ENCODE measurements around the gene ACVR1B.

Gene ACVR1B

GRCh38 chr12:51960890-51961289 lies 9.4 kb downstream of the ACVR1B start:
- no peak for FAIRE-seq

GRCh38 chr12:51961834-51962233 lies 10.3 kb downstream of the ACVR1B start:
- DNase-seq (ENCODE audit: insufficient read length, low spot score) = no peak
- no peak for FAIRE-seq
- TF ChIP-seq POLR2A (IDR thresholded peaks at IDR 0.05; ENCODE audit: low read depth, low read length) (no peak), PAX5 (IDR thresholded peaks at IDR 0.05; ENCODE audit: insufficient read depth, low read length, severe bottlenecking) (no peak), POU2F2 (IDR thresholded peaks at IDR 0.05; ENCODE audit: low read depth, low read length) (no peak), TAF1 (IDR thresholded peaks at IDR 0.05; ENCODE audit: low read depth, low read length) (no peak), POLR2AphosphoS5 (IDR thresholded peaks at IDR 0.05; ENCODE audit: low read depth, low read length) (no peak), SPI1 (IDR thresholded peaks at IDR 0.05; ENCODE audit: low read depth, low read length) (no peak)

More at GRCh38 chr12:51960890-51961289, 9.4 kb downstream of the ACVR1B start:
- DNase-seq (ENCODE audit: insufficient read length, low spot score) = no peak
- TF ChIP-seq POU2F2 (IDR thresholded peaks at IDR 0.05; ENCODE audit: low read depth, low read length) = no peak
- TF ChIP-seq POLR2AphosphoS5 (IDR thresholded peaks at IDR 0.05; ENCODE audit: low read depth, low read length) = no peak
- TF ChIP-seq POLR2A (IDR thresholded peaks at IDR 0.05; ENCODE audit: low read depth, low read length) = no peak
- no peak for TF ChIP-seq PAX5 (IDR thresholded peaks at IDR 0.05; ENCODE audit: insufficient read depth, low read length, severe bottlenecking)
- no peak for TF ChIP-seq TAF1 (IDR thresholded peaks at IDR 0.05; ENCODE audit: low read depth, low read length)
- TF ChIP-seq SPI1 (IDR thresholded peaks at IDR 0.05; ENCODE audit: low read depth, low read length) = no peak

GRCh38 chr12:51962737-51963136 lies 11.2 kb downstream of the ACVR1B start:
- DNase-seq (ENCODE audit: insufficient read length, low spot score) (no peak), FAIRE-seq (no peak)
- no peak for TF ChIP-seq POLR2A (IDR thresholded peaks at IDR 0.05; ENCODE audit: low read depth, low read length)
- no peak for TF ChIP-seq POLR2AphosphoS5 (IDR thresholded peaks at IDR 0.05; ENCODE audit: low read depth, low read length)
- no peak for TF ChIP-seq POU2F2 (IDR thresholded peaks at IDR 0.05; ENCODE audit: low read depth, low read length)
- no peak for TF ChIP-seq TAF1 (IDR thresholded peaks at IDR 0.05; ENCODE audit: low read depth, low read length)
- no peak for TF ChIP-seq PAX5 (IDR thresholded peaks at IDR 0.05; ENCODE audit: insufficient read depth, low read length, severe bottlenecking)
- TF ChIP-seq SPI1 (IDR thresholded peaks at IDR 0.05; ENCODE audit: low read depth, low read length) = no peak

GRCh38 chr12:51963477-51963876 lies 12.0 kb downstream of the ACVR1B start:
- FAIRE-seq = no peak
- no peak for TF ChIP-seq SPI1 (IDR thresholded peaks at IDR 0.05; ENCODE audit: low read depth, low read length)
- no peak for TF ChIP-seq TAF1 (IDR thresholded peaks at IDR 0.05; ENCODE audit: low read depth, low read length)
- no peak for TF ChIP-seq POLR2AphosphoS5 (IDR thresholded peaks at IDR 0.05; ENCODE audit: low read depth, low read length)
- TF ChIP-seq POU2F2 (IDR thresholded peaks at IDR 0.05; ENCODE audit: low read depth, low read length) = no peak
- TF ChIP-seq PAX5 (IDR thresholded peaks at IDR 0.05; ENCODE audit: insufficient read depth, low read length, severe bottlenecking) = no peak
- no peak for TF ChIP-seq POLR2A (IDR thresholded peaks at IDR 0.05; ENCODE audit: low read depth, low read length)
- no peak for DNase-seq (ENCODE audit: insufficient read length, low spot score)

- TF ChIP-seq POLR2AphosphoS5 (IDR thresholded peaks at IDR 0.05; ENCODE audit: low read depth, low read length) (no peak), TAF1 (IDR thresholded peaks at IDR 0.05; ENCODE audit: low read depth, low read length) (no peak), POLR2A (IDR thresholded peaks at IDR 0.05; ENCODE audit: low read depth, low read length) (no peak), POU2F2 (IDR thresholded peaks at IDR 0.05; ENCODE audit: low read depth, low read length) (no peak), PAX5 (IDR thresholded peaks at IDR 0.05; ENCODE audit: insufficient read depth, low read length, severe bottlenecking) (no peak)
- FAIRE-seq (no peak), DNase-seq (ENCODE audit: insufficient read length, low spot score) (no peak)
Measured at GRCh38 chr12:51969643-51970042, 18.1 kb downstream of the ACVR1B start.

- DNase-seq (ENCODE audit: insufficient read length, low spot score) (peak; percentile 52), FAIRE-seq (peak; percentile 91)
- TF ChIP-seq PAX5 (IDR thresholded peaks at IDR 0.05; ENCODE audit: insufficient read depth, low read length, severe bottlenecking) = peak; percentile 6
- peak; percentile 99 for TF ChIP-seq POU2F2 (IDR thresholded peaks at IDR 0.05; ENCODE audit: low read depth, low read length)
- no peak for TF ChIP-seq TAF1 (IDR thresholded peaks at IDR 0.05; ENCODE audit: low read depth, low read length)
Measured at GRCh38 chr12:51970904-51971646, 19.6 kb downstream of the ACVR1B start.

GRCh38 chr12:51971679-51972421 lies 20.4 kb downstream of the ACVR1B start:
- FAIRE-seq (no peak), DNase-seq (ENCODE audit: insufficient read length, low spot score) (no peak)
- no peak for TF ChIP-seq TAF1 (IDR thresholded peaks at IDR 0.05; ENCODE audit: low read depth, low read length)
- TF ChIP-seq POU2F2 (IDR thresholded peaks at IDR 0.05; ENCODE audit: low read depth, low read length) = no peak
- TF ChIP-seq SPI1 (IDR thresholded peaks at IDR 0.05; ENCODE audit: low read depth, low read length) = peak; percentile 81

GRCh38 chr12:51972422-51972812 lies 20.9 kb downstream of the ACVR1B start:
- FAIRE-seq (peak; percentile 56), DNase-seq (ENCODE audit: insufficient read length, low spot score) (no peak)
- TF ChIP-seq TAF1 (IDR thresholded peaks at IDR 0.05; ENCODE audit: low read depth, low read length) (no peak), SPI1 (IDR thresholded peaks at IDR 0.05; ENCODE audit: low read depth, low read length) (no peak), POLR2A (IDR thresholded peaks at IDR 0.05; ENCODE audit: low read depth, low read length) (no peak), POU2F2 (IDR thresholded peaks at IDR 0.05; ENCODE audit: low read depth, low read length) (no peak), POLR2AphosphoS5 (IDR thresholded peaks at IDR 0.05; ENCODE audit: low read depth, low read length) (no peak), PAX5 (IDR thresholded peaks at IDR 0.05; ENCODE audit: insufficient read depth, low read length, severe bottlenecking) (no peak)

- TF ChIP-seq TAF1 (IDR thresholded peaks at IDR 0.05; ENCODE audit: low read depth, low read length) (no peak), PAX5 (IDR thresholded peaks at IDR 0.05; ENCODE audit: insufficient read depth, low read length, severe bottlenecking) (no peak), POLR2A (IDR thresholded peaks at IDR 0.05; ENCODE audit: low read depth, low read length) (no peak), SPI1 (IDR thresholded peaks at IDR 0.05; ENCODE audit: low read depth, low read length) (peak; percentile 14; the same call in 1 of the 2 replicates)
- no peak for FAIRE-seq
- no peak for DNase-seq (ENCODE audit: insufficient read length, low spot score)
Measured at GRCh38 chr12:51972849-51973273, 21.4 kb downstream of the ACVR1B start.

Data from GM12891 (cell line).